ENCODE data around the gene KRTAP22-1. TPM values are rescaled to one million over a fixed set of nuclear protein-coding genes. Genes with fewer than 3 reads are reported as not detected.

Gene KRTAP22-1
- total RNA-seq, 4 donors from 2014 or later: not detected

DNA sequence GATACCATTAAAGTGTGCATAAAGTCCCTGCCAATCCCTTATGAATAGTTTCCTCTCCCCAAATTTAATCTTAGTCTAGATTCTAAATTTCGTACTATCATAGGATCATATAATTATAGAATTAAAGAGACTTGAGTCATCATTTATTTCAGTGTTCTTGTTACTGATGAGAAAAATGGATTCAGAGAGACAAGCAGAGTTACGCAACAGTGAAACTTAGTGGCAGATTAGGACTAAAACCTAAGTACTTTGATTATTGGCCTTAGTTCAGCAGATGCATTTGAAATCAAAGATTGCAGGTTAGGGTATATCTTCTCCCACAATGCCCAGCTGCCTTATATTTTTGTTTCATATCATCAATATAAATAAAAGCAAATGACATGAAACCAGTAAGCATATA is 38.9 kb upstream of the KRTAP22-1 start:
- no peaks in the 10 kb centered on the region for H3K4me1 ChIP-seq
- no peak overlapping the region for H3K4me3 ChIP-seq
- DNase-seq: no peak
- no peaks in the 10 kb centered on the region for H3K36me3 ChIP-seq
- no peaks in the 10 kb centered on the region for H3K9me3 ChIP-seq
- in situ Hi-C loops (cut with MboI; ENCODE audit: low pct_ligation_motif_present in 1 of 4, low pct_unique_long_range_greater_than_20kb in 1 of 4, low sequenced_read_pairs in 3 of 4) (no loop called here), intact Hi-C loops (cut with DNase I; ENCODE audit: low total_unique reads) (no loop called here)
- WGBS, 2 donors (ENCODE audit: low coverage in 1 of 2): 80 to 95% methylated on average over 2 of the region's 2 CpGs
- TF ChIP-seq EP300 (IDR thresholded peaks at IDR 0.05; ENCODE audit: low read depth): no peak
- no peak for TF ChIP-seq POLR2A (IDR thresholded peaks at IDR 0.05)
- no peak for TF ChIP-seq POLR2AphosphoS5 (IDR thresholded peaks at IDR 0.05)
- no peak overlapping the region for H3K27ac ChIP-seq
- H3K27me3 ChIP-seq: no peaks in the 10 kb centered on the region

DNA sequence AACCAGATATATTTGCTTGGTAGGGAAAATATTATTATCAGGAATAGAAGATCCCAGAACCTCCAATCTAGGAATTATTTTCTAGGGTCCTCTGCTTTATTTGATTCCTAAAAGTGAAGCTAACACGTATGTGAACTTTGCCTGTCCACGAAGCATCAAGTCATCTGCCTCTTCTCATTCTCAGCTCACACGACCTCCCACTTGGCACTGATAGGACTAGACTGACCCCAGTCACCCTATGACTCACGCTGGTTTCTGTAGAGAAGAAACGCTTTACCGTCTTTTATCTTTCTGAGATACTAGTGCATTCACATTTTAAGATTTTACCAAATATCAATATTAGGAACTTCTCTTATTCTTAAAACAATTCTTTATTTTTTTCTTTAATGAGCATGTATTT is 37.8 kb upstream of the KRTAP22-1 start:
- 54 to 66% methylated on average over 6 of the region's 6 CpGs for WGBS, 2 donors (ENCODE audit: low coverage in 1 of 2)
- Histone ChIP-seq H3K4me1 (no peaks in the 10 kb centered on the region), H3K27ac (no peak overlapping the region)

DNA sequence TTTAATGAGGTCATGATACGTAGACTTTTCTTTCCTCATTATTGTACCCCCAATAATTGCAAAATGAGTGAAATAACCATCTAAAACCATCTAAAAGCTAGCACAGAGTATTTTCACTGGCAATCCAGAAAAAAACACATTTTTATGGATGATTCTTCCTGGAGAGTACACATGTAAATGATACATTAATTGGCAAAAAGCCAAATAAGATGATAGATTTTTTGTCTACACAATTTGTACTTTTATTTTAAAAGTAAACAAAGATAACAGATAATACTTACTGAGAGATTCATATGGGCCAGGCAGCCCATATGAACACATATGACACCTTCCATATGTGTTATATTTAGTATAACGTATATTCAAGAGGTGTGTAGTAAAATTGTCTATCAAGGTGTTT is 37.3 kb upstream of the KRTAP22-1 start:
- whole genome bisulfite sequencing, 2 donors (ENCODE audit: low coverage in 1 of 2): 76 to 100% methylated on average over 1 to 2 of the region's 2 CpGs
- no peak overlapping the region for H3K4me3 ChIP-seq
- in situ Hi-C loops (cut with MboI; ENCODE audit: low pct_ligation_motif_present in 1 of 4, low pct_unique_long_range_greater_than_20kb in 1 of 4, low sequenced_read_pairs in 3 of 4): no loop called here
- H3K4me1 ChIP-seq: no peaks in the 10 kb centered on the region
- H3K9me3 ChIP-seq: no peaks in the 10 kb centered on the region
- TF ChIP-seq POLR2AphosphoS5 (IDR thresholded peaks at IDR 0.05): no peak
- TF ChIP-seq POLR2A (IDR thresholded peaks at IDR 0.05): no peak
- no peak for TF ChIP-seq CTCF (IDR thresholded peaks at IDR 0.05)
- no peaks in the 10 kb centered on the region for H3K27me3 ChIP-seq
- no peaks in the 10 kb centered on the region for H3K36me3 ChIP-seq
- no peak overlapping the region for H3K27ac ChIP-seq
- intact Hi-C loops (cut with DNase I; ENCODE audit: low total_unique reads): no loop called here
- DNase-seq: no peak

More for the DNA sequence above, 37.8 kb upstream of the KRTAP22-1 start:
- H3K27me3 ChIP-seq: no peaks in the 10 kb centered on the region
- in situ Hi-C loops (cut with MboI; ENCODE audit: low pct_ligation_motif_present in 1 of 4, low pct_unique_long_range_greater_than_20kb in 1 of 4, low sequenced_read_pairs in 3 of 4): no loop called here
- no peaks in the 10 kb centered on the region for H3K36me3 ChIP-seq
- TF ChIP-seq EP300 (IDR thresholded peaks at IDR 0.05; ENCODE audit: low read depth) (no peak), POLR2A (IDR thresholded peaks at IDR 0.05) (no peak), POLR2AphosphoS5 (IDR thresholded peaks at IDR 0.05) (no peak), CTCF (IDR thresholded peaks at IDR 0.05) (no peak)
- intact Hi-C loops (cut with DNase I; ENCODE audit: low total_unique reads): no loop called here
- H3K9me3 ChIP-seq: no peaks in the 10 kb centered on the region
- DNase-seq: no peak
- H3K4me3 ChIP-seq: no peak overlapping the region

DNA sequence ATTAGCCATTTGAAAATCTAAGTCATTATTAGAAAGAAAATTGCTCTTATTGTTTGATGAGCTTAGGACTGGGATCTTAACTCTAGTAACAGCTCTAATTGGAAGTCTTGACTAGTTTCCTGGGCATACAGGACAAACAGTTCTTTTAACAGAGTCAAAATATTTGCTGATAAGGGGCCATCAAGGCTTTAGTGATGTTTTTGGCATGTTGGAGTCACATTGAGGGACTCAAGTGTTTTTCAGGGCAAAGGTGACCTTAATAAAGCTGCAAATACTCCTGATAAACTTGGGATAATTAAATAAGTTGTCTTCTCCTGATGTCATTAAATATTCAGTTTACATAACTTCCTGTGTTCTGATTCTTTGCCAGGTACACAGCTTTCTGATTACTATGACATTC is 33.3 kb upstream of the KRTAP22-1 start:
- Histone ChIP-seq H3K27me3 (no peaks in the 10 kb centered on the region), H3K4me1 (no peaks in the 10 kb centered on the region), H3K27ac (no peak overlapping the region), H3K9me3 (no peaks in the 10 kb centered on the region), H3K36me3 (no peaks in the 10 kb centered on the region), H3K4me3 (no peak overlapping the region)
- TF ChIP-seq POLR2A (IDR thresholded peaks at IDR 0.05): no peak
- TF ChIP-seq POLR2AphosphoS5 (IDR thresholded peaks at IDR 0.05): no peak
- no peak for TF ChIP-seq EP300 (IDR thresholded peaks at IDR 0.05; ENCODE audit: low read depth)
- TF ChIP-seq CTCF (IDR thresholded peaks at IDR 0.05): no peak
- intact Hi-C loops (cut with DNase I; ENCODE audit: low total_unique reads): no loop called here
- no peak for DNase-seq
- in situ Hi-C loops (cut with MboI; ENCODE audit: low pct_ligation_motif_present in 1 of 4, low pct_unique_long_range_greater_than_20kb in 1 of 4, low sequenced_read_pairs in 3 of 4): no loop called here

DNA sequence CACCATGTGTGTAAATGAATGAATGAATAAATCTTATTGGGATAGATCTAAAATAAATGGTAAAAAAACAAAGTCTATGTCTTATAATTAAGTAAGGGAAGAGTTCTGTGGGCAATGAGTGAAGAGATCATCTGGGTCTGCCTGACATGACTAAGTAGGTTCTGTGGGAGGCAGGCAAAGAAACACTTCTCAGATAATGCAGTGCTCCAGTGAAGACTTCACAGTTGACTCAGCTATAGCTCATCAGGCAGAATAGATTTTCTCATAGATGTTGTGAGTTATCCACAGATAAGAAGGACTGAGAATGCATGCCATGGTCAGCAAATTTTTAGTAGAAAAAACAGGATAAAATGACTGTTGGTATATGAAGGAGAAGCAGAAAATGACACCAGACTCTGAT is 23.1 kb upstream of the KRTAP22-1 start:
- no peak for DNase-seq
- TF ChIP-seq POLR2A (IDR thresholded peaks at IDR 0.05): no peak
- no peak for TF ChIP-seq EP300 (IDR thresholded peaks at IDR 0.05; ENCODE audit: low read depth)
- TF ChIP-seq POLR2AphosphoS5 (IDR thresholded peaks at IDR 0.05): no peak
- no peak for TF ChIP-seq CTCF (IDR thresholded peaks at IDR 0.05)
- Histone ChIP-seq H3K4me3 (no peak overlapping the region), H3K36me3 (no peaks in the 10 kb centered on the region), H3K27ac (no peak overlapping the region), H3K27me3 (no peaks in the 10 kb centered on the region), H3K4me1 (no peaks in the 10 kb centered on the region), H3K9me3 (no peaks in the 10 kb centered on the region)
- intact Hi-C loops (cut with DNase I; ENCODE audit: low total_unique reads) (no loop called here), in situ Hi-C loops (cut with MboI; ENCODE audit: low pct_ligation_motif_present in 1 of 4, low pct_unique_long_range_greater_than_20kb in 1 of 4, low sequenced_read_pairs in 3 of 4) (no loop called here)

Data from transverse colon (tissue), 4 donors.